Measurements from ENCODE around the gene TAS2R9.
"Not testable (repeated sequence)": the region's sequence is repeated elsewhere in the genome, so short reads cannot be mapped to it uniquely, and the experiment has no call there.

The TAS2R9 gene

DNA sequence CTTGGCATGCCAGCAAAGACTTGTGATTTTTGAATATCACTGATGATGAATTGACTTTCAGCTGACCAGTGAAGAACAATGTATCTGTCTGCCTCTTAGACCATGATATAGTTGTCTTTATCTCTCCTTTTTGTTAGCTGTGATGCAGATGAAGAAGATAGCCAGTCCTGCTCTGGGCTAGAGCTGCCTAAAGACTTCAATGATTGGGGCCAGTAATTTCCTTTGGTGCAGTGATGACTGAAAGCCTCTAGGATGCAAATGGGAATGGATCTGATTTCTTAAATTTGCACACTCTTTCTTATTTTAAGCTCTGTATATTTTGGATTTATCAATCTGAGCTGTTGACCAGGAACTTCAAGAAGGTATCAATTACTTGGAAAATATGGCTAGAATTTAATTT, at the start of gene TAS2R9:
TAS2R9 (minus strand) TSS at position 101 of the 400 bp plus-strand sequence; CDS start at position 8, 93 bp downstream.
- no peak for DNase-seq (ENCODE audit: low read depth in 2 of 2)

DNA sequence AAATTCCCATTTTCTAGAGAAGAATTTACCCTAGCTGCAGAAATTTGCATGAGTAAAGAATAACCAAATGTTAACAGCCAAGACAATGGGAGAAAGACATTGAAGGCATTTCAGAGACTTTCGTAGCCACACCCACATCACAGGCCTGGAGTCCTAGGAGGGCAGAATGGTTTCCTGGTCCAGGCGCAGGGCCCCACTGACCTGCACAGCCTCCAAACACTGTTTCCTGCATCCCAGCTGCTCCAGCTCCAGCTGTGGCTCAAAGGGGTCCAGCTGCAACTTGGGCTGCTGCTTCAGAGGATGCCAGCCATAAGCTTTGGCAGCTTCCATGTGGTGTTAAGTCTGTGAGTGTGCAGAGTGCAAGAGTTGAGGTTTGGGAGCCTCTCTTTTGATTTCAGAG, 45.8 kb upstream of the TAS2R9 start:
- DNase-seq (ENCODE audit: low read depth in 2 of 2): no peak

- DNase-seq (ENCODE audit: low read depth in 2 of 2): no peak
Measured at GRCh38 chr12:10853776-10854175, 43.8 kb upstream of the TAS2R9 start.

DNA sequence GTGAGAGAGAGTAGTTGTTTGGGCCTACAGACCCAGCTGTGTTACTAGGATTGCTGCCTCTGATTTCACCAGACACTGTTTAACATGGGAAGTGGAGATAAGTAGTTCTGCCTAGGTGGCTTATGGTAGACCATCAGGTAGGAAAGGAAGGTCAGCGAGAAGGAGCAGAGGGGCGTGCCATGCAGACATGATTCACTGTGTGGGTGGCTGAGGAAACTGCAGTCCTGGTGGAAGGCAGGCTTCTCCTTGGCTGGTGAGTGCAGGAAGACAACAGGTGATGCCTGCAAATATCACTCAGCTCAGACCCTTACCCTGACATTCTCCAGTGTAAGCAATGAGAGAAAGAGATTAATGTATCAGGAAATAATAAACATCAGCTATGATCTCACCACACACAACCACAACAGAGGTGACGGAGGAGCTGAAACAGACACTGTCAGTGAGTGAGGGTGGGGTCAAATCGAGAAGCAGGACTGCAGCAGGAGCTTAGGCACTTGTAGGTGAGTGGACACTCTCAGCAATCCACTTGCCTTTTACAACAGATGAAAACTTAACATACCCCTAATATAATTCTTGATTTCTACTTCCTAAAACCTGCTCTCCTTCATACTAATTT, 41.4 kb upstream of the TAS2R9 start:
- no peak for DNase-seq (ENCODE audit: low read depth in 2 of 2)

- no peak for DNase-seq (ENCODE audit: low read depth in 2 of 2)
Measured at GRCh38 chr12:10849425-10849878, 39.5 kb upstream of the TAS2R9 start, which contains the start of gene PRR4. TSS of gene PRR4 (minus strand) at chr12:10849475. CDS start at chr12:10849437, 38 bp downstream.

GRCh38 chr12:10847744-10848143, 37.8 kb upstream of the TAS2R9 start:
- no peak for DNase-seq (ENCODE audit: low read depth in 2 of 2)

- no peak for DNase-seq (ENCODE audit: low read depth in 2 of 2)
Measured at GRCh38 chr12:10842862-10843261, 32.9 kb upstream of the TAS2R9 start.

- no peak for DNase-seq (ENCODE audit: low read depth in 2 of 2)
Measured at GRCh38 chr12:10838461-10838860, 28.5 kb upstream of the TAS2R9 start.

- DNase-seq (ENCODE audit: low read depth in 2 of 2): no peak
Measured at GRCh38 chr12:10829994-10830393, 20.0 kb upstream of the TAS2R9 start.

- DNase-seq (ENCODE audit: low read depth in 2 of 2): no peak
Measured at GRCh38 chr12:10826258-10826657, 16.3 kb upstream of the TAS2R9 start, which contains the start of gene TAS2R10. TSS of gene TAS2R10 (minus strand) at chr12:10826358. CDS start at chr12:10826269, 89 bp downstream.

DNA sequence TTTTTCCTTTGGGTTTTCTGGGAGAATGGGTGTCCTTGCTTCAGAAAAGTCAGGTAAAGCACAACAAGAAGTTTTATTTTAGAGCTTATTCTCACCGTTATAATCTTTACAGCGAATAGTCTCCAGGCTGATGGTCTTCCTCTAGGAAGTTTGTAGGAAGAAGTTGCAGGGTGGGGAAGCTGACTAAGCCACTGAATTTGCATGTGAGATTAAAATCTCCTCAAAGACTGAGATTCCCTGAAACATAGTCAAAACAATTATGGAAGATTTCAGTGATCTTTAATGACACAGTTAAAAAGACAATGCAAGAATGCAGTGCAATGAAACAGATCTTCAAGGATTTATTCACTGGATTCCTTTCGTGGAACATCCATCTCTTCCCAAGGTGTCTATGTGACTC, 15.0 kb upstream of the TAS2R9 start:
- DNase-seq (ENCODE audit: low read depth in 2 of 2): no peak

DNA sequence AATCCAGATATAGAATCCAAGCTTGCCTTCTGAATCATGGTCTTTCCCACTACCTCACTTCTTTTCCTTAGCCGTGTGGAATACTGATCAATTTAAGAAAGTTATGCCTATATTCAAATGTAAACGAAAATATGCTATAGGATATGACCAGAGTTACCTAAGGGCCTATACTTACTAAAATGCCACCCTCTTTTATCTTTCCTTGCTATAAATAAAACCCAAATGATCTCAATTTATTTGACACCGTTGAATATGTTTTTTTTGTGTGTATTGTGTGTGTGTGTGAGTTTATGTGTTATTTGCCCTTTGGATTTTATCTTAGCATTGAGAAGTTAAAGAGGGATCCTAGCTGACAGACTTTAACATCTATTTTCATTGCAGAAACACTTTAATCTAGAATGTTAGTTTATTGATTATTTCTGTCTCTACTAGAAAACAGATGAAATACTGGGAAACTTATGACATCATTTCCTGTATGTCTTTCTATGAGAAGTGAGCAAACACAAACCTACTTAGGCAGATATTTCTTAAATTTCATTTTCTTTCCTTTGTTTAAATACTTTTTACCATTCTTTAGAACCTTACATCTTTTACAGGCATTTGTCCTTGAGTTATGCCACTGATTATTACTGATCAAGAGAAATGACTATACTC, 2.0 kb upstream of the TAS2R9 start:
- no peak for DNase-seq (ENCODE audit: low read depth in 2 of 2)

GRCh38 chr12:10807186-10807585, 2.8 kb downstream of the TAS2R9 start, which contains the start of gene TAS2R8:
TSS of gene TAS2R8 (minus strand) at chr12:10807286. CDS start at chr12:10806980, 306 bp downstream.
- no peak for DNase-seq (ENCODE audit: low read depth in 2 of 2)

DNA sequence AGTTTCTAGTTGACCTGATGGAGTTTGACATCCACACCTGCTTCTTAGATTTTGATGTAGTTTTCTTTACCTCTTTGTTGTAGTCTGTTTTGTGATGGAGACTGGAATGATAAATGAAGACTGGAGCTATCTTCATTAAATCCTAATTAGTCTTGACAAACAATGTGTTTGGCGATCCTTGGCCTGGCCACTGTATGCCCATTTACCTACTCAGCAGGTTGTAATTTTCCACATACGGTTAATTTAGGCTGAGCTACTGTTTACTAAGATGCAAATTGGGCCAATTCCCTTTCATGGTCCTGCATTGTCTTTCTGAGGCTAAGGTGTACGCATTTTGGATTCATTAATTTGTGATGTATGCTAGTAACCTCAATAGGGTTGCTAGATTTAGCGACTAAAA, 7.4 kb downstream of the TAS2R9 start, which contains the start of gene TAS2R7:
TAS2R7 (minus strand) TSS at position 41 of the 400 bp plus-strand sequence. CDS start 57 bp downstream, outside the sequence.
- no peak for DNase-seq (ENCODE audit: low read depth in 2 of 2)

GRCh38 chr12:10801741-10802140, 8.2 kb downstream of the TAS2R9 start:
- DNase-seq (ENCODE audit: low read depth in 2 of 2): no peak

DNA sequence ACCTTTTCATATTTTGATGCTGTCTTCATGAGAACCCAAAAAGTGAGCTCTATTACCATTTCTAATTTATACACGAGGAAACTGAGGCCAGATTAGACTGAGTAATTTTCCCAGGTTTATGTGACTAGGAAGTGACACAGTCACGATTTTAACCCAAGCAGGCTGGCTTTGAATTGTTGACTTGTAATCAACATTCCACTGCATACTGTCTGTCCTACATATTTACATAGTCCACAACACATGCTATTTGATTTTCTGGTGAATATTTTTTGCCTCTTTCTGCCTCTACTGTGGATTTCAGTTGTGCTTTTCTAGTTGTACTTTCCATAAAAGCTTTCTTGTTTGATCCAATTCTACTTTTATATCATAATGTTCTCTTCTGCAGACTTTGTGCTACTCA, 15.7 kb downstream of the TAS2R9 start:
- no peak for DNase-seq (ENCODE audit: low read depth in 2 of 2)

DNA sequence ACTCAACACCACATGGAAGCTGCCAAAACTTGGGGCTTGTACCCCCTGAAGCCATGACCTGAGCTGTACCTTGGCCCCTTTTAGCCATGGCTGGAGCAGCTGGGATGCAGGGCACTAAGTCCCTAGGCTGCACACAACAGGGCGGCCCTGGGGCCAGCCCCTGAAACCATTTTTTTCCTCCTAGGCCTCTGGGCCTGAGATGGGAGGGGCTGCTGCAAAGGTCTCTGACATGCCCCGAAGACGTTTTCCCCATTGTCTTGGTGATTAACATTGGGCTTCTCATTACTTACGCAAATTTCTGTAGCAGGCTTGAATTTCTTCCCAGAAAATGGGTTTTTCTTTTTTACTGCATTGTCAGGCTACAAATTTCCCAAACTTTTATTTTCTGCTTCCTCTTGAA, 18.2 kb downstream of the TAS2R9 start:
- DNase-seq (ENCODE audit: low read depth in 2 of 2): not testable (repeated sequence)

DNA sequence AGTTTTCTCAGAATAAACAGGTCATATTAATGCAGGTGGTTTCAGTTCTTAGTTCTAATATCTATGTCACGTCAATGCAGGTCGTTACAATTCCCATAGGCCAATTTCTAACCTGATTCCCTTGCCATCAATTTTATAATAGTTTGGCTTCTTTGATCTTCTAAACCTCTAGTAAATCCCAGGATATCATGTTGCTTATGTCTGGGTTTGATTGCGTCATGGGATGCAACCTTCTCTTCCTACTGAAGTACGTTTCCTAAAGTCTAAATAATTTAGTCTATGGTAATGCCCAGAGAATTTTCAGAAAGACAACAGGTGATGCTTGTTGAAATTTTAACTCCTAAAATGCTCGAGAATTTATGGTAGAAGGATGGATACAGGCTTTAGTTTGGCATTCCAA, 26.7 kb downstream of the TAS2R9 start:
- DNase-seq (ENCODE audit: low read depth in 2 of 2): no peak

DNA sequence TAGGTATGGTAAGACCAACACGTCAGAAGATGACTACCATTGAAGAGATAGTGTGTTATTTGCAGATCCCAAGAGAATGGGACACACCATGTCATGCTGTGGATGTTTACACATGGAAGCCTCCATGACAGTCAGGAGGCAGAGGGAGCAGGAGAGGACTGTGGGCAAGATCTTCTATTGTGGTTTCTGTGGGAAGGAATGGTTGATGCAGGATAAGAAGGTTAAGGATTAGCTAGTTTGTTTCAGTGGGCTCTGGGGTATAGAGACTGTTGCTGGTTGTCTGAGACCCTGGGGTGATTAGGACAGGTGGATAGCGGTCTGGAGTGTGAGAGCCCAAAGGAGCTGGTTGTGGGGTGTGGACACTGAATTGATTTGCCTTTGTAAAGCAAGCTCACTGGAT, 30.9 kb downstream of the TAS2R9 start:
- DNase-seq (ENCODE audit: low read depth in 2 of 2): no peak

DNA sequence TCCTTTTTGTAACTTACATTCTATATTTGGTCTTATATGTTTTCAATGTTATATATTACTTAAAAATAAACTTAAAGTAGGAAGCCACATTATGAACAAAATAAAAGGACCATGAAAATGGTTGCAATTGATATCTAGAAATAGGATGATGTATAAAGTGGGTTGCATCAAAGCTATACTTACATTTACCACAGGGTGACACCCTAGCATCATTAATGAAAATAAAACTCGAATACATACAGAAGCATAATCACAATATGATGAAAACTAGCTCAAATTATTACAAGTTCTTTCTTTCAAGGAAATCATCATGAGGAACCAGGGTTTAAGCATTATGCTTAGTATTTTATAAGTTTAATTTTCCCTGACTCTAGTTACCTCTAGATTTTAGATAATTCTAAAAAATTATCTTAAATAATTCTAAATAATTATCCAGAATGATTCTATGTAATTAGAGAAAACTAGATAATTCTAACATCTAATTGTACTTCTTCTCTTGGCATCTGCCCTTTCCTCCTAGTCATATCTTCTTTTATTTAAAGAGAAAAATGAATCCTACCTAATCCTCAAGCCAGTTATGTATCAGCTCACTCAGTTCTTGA, 38.7 kb downstream of the TAS2R9 start:
- DNase-seq (ENCODE audit: low read depth in 2 of 2): no peak

- DNase-seq (ENCODE audit: low read depth in 2 of 2): no peak
Measured at GRCh38 chr12:10759657-10760056, 50.3 kb downstream of the TAS2R9 start.

All from activated CD4-positive, alpha-beta T cell treated with anti-CD3 and anti-CD28 coated beads for 24 hours (primary cell).